ENCODE measurements around the gene TOMM20. TPM values are rescaled to one million over a fixed set of nuclear protein-coding genes. Genes with fewer than 3 reads are reported as not detected.
"Not testable (repeated sequence)": the region's sequence is repeated elsewhere in the genome, so short reads cannot be mapped to it uniquely, and the experiment has no call there.

Gene TOMM20
- total and polyA plus RNA-seq, 3 donors from 2014 or later: 74.7 to 113 (median 80.6) TPM

DNA sequence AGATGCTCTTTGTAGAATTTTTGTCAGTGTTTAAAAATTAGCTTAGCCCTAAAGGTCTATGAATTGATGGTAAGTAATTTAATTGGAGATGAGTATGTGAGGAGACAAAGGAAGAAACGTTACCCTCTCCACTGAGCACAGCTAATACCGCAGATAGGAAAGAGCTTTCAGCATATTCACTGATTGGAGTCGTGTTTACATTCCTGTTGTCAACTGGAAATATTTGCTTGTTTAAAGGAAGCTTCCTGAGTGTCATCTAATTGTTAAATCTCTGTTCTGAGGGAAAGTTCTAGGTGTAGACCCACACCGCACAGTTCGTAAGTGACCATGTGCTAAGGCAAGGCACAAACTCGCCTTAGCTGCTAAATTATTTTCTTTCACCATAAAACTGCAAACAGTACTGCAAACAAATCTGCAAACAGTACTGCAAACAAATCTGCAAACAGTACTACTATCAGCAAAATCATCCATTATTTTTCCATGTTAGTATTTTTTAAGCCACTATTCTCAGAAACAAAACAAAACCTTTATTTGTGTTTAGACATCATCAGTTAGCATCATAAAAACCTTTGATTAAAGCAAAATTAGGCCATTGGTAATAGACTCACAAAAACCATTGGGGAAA, 32.6 kb downstream of the TOMM20 start:
- no peaks in the 10 kb centered on the region for H3K27me3 ChIP-seq
- H3K9me3 ChIP-seq: no peaks in the 10 kb centered on the region
- peaks cover 8% of the 10 kb centered on the region for H3K4me1 ChIP-seq
- no peaks in the 10 kb centered on the region for H3K36me3 ChIP-seq (ENCODE audit: low read depth, missing control alignments)
- DNase-seq: no peak
- 85 to 86% methylated on average over 6 of the region's 6 CpGs for WGBS, 2 donors
- no peak overlapping the region for H3K27ac ChIP-seq
- no peak overlapping the region for H3K4me3 ChIP-seq
- intact Hi-C loops (cut with DNase I; ENCODE audit: low total_unique reads): no loop called here
- TF ChIP-seq POLR2A (IDR thresholded peaks at IDR 0.05): no peak
- no peak for TF ChIP-seq CTCF (IDR thresholded peaks at IDR 0.05)

DNA sequence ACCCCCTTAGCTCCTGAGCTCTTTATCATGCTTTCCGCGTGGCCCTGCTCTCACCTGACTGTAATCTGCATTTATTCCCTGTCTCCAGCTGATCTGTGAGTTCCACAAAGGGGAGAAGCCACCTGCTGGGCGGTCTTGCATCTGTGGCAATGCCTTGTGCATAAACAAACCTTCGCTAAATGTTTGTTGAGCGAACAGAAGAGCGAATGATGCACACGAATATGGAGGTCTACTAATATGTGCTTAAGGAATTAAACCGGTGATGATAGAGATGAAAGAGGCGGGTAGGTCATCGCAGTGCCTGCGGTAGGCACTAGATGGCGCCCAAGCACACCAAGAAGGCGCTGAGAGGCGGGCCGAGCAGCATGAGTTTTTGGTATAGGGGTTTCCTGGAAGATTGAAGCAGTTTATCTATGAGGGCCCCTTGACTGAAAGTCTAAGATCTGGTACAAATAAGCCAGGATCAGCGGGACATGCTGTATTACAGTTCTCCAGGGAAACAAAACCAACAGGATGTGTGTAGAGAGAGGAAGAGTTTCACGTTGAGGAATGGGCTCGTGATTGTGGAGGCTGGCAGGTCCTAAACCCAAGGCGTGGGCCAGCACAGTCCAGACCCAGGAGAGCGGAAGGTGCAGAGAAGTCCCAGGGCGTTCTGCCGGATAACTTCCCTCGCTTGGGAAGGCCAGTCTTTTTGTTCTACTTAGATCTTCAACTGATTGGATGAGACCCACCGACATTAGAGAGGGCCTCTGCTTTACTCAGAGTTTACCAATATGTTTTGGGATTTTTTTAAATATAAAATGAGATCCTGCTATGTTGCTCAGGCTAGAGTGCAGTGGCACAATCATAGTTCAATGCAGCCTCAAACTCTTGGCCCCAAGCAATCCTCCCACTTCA, 34.7 kb downstream of the TOMM20 start:
- peak; percentile 90 for DNase-seq
- H3K27ac ChIP-seq: no peak overlapping the region
- intact Hi-C loops (cut with DNase I; ENCODE audit: low total_unique reads): no loop called here
- peaks cover 14% of the 10 kb centered on the region for H3K4me1 ChIP-seq
- no peaks in the 10 kb centered on the region for H3K9me3 ChIP-seq
- no peaks in the 10 kb centered on the region for H3K36me3 ChIP-seq (ENCODE audit: low read depth, missing control alignments)
- TF ChIP-seq CTCF (IDR thresholded peaks at IDR 0.05) (peak; percentile 59 to 84 (median 72)), POLR2A (IDR thresholded peaks at IDR 0.05) (no peak)
- WGBS, 2 donors: 19 to 23% methylated on average over 24 of the region's 24 CpGs
- H3K27me3 ChIP-seq: no peaks in the 10 kb centered on the region
- peak overlapping the region in 1 of 2 donors; percentile 18 for H3K4me3 ChIP-seq

DNA sequence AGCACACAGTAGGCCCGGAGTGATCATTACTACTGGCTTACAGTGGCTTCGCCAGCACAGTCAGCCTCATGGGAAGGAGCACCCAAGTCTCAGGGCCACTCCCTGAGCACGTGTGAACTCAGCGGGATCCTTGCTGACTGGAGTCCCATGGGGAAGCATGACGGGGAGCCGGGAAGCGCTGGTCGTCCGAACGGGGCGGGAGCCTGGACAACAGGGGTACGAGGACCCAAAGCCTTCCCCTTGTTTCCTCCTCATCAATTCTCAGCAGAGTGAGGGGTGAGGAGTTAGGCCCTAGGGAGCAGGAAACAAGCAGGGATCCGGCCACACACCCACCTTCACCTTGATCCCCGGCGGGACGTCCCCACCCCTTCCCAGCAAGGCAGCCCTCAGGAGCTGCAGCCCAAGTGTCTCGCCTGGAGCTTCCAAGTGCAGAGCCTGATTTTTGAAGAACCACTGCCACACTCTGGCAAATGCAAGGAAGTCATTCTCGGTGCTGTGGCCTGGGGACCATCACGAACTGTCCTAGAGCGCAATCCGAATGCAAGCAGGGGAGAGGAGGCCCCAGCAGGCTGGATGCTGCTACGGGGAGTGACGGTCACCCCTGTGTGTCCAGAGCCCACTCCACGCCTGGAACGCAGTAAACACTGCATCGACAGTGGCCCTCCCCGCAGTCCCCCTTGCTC, 35.5 kb downstream of the TOMM20 start:
- no peaks in the 10 kb centered on the region for H3K9me3 ChIP-seq
- 18 to 35% methylated on average over 12 to 27 of the region's 27 CpGs for WGBS, 2 donors
- H3K4me3 ChIP-seq: peak overlapping the region in 1 of 2 donors; percentile 18
- DNase-seq: peak; percentile 72
- TF ChIP-seq POLR2A (IDR thresholded peaks at IDR 0.05) (no peak), CTCF (IDR thresholded peaks at IDR 0.05) (peak in 1 of 3 experiments; percentile 45)
- intact Hi-C loops (cut with DNase I; ENCODE audit: low total_unique reads): no loop called here
- peaks cover 14% of the 10 kb centered on the region for H3K4me1 ChIP-seq
- H3K27me3 ChIP-seq: no peaks in the 10 kb centered on the region
- H3K27ac ChIP-seq: no peak overlapping the region
- H3K36me3 ChIP-seq (ENCODE audit: low read depth, missing control alignments): no peaks in the 10 kb centered on the region

DNA sequence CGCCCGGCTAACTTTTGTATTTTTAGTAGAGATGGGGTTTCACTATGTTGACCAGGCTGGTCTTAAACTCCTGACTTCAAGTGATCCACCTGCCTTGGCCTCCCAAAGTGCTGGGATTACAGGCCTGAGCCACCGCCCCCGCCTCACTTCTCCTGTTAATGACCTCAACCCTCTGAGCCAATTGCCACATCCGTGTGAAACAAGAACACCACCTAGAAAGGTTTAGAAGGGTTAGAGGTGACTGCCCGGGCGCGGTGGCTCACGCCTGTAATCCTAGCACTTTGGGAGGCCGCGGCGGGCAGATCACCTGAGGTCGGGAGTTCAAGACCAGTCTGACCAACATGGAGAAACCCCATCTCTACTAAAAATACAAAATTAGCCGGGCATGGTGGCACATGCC, 36.2 kb downstream of the TOMM20 start:
- H3K4me3 ChIP-seq; H3K36me3 ChIP-seq (ENCODE audit: low read depth, missing control alignments); H3K27ac ChIP-seq; DNase-seq; H3K27me3 ChIP-seq; intact Hi-C loops (cut with DNase I; ENCODE audit: low total_unique reads); H3K9me3 ChIP-seq: not testable (repeated sequence)
- H3K4me1 ChIP-seq: peaks cover 14% of the 10 kb centered on the region
- 93 to 97% methylated on average over 11 to 14 of the region's 14 CpGs for WGBS, 2 donors

DNA sequence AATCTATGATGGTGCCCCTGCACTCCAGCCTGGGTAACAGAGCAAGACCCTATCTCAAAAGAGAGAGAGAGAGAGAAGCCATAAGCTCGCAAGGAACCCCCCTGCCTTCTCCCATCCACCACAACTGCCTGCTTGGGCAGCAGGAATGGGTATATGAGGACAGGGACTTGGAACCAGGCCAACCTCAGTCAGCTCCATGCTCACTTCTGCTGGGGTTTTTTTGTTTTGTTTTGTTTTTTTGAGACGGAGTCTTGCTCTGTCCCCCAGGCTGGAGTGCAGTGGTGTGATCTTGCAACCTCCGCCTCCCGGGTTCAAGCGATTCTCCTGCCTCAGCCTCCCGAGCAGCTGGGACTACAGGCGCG, 36.6 kb downstream of the TOMM20 start:
- WGBS, 2 donors: 94% methylated on average over 8 of the region's 8 CpGs
- H3K27ac ChIP-seq; DNase-seq; H3K36me3 ChIP-seq (ENCODE audit: low read depth, missing control alignments); intact Hi-C loops (cut with DNase I; ENCODE audit: low total_unique reads); H3K9me3 ChIP-seq; H3K4me3 ChIP-seq; H3K27me3 ChIP-seq: not testable (repeated sequence)
- H3K4me1 ChIP-seq: peaks cover 14% of the 10 kb centered on the region

DNA sequence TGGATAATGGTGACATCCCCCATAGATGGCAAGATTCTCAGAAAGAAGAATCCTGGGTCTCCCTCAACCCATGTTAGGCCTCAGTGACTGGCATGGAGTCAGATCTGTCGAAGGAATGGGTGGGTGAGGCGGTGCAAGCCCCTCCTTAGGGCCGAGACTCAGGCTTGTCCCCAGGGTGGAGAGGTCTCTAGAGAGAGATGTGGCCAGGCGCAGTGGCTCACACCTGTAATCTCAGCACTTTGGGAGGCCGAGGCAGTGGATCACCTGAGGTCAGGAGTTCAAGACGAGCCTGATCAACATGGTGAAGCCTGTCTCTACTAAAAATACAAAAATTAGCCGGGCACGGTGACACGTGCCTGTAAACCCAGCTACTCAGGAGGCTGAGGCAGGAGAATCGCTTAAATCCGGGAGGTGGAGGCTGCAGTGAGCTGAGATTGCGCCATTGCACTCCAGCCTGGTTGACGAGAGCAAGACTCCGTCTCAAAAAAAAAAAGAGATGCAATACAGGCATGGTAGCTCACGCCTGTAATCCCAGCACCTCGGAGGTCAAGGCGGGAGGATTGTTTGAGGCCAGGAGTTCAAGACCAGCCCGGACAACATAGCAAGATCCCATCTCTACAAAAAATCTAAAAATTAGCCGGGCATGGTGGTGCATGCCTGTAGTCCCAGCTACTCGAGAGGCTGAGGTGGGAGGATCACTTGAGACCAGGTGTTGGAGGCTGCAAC, 37.2 kb downstream of the TOMM20 start:
- H3K27ac ChIP-seq; H3K4me3 ChIP-seq; DNase-seq; intact Hi-C loops (cut with DNase I; ENCODE audit: low total_unique reads); H3K36me3 ChIP-seq (ENCODE audit: low read depth, missing control alignments); H3K27me3 ChIP-seq; H3K9me3 ChIP-seq: not testable (repeated sequence)
- WGBS, 2 donors: 91 to 93% methylated on average over 20 of the region's 20 CpGs
- peaks cover 14% of the 10 kb centered on the region for H3K4me1 ChIP-seq

All from testis (tissue), 3 donors.